Epithelial cell of esophagus (primary cell): Measurements from ENCODE around the gene TMEM164.

ENCODE experiments used
- DNase-seq: peaks from one replicate; pipeline ENCODE4 v3.0.0; 2010; ENCODE audit warnings: low read depth
- H3K4me3 ChIP-seq: 2 replicates; pipeline ENCODE4 v1.5.1; 2011; ENCODE audit warnings: mild to moderate bottlenecking, low read length, control low read depth
- CTCF ChIP-seq: IDR thresholded peaks from 2 replicates; pipeline ENCODE4 v1.5.1; 2011; ENCODE audit warnings: low read depth, mild to moderate bottlenecking, low read length, control low read depth, inconsistent platforms; ENCODE audit not compliant: insufficient read depth; ENCODE audit errors: missing control alignments

Gene TMEM164

GRCh38 chrX:110180176-110180927 is 177.4 kb downstream of the TMEM164 start:
- TF ChIP-seq CTCF, result no peak
- no peak overlapping the region for H3K4me3 ChIP-seq
- peak; percentile 82 for DNase-seq

DNA sequence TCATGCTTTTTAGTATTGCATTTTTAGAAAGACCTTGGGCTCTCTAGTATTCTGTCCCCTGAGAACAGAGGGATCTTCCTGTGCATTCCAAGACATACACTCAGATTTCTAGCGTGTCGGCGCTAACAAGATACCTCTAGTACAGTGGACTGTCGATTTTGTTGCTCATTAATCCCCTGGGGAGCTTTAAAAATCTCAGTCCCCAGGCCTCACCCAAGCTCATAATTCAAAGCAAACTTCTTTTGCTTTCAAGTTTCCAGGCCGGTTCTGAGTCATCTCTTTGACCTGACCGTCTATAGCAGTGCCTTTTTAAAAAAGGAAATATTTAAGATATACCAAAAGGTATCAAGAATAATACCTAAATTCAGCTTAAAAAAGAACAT is 178.0 kb downstream of the TMEM164 start:
- no peak for TF ChIP-seq CTCF
- no peak overlapping the region for H3K4me3 ChIP-seq
- peak; percentile 51 for DNase-seq

- DNase-seq, result peak; percentile 48
- no peak for TF ChIP-seq CTCF
Measured at GRCh38 chrX:110181459-110182137, 178.7 kb downstream of the TMEM164 start.

GRCh38 chrX:110182362-110182761 is 179.4 kb downstream of the TMEM164 start:
- H3K4me3 ChIP-seq, result no peak overlapping the region
- DNase-seq, result peak; percentile 65
- no peak for TF ChIP-seq CTCF

More at GRCh38 chrX:110181459-110182137, 178.7 kb downstream of the TMEM164 start:
- H3K4me3 ChIP-seq, result no peak overlapping the region

- no peak for TF ChIP-seq CTCF
- no peak for DNase-seq
Measured at GRCh38 chrX:110182865-110183264, 180.0 kb downstream of the TMEM164 start.

DNA sequence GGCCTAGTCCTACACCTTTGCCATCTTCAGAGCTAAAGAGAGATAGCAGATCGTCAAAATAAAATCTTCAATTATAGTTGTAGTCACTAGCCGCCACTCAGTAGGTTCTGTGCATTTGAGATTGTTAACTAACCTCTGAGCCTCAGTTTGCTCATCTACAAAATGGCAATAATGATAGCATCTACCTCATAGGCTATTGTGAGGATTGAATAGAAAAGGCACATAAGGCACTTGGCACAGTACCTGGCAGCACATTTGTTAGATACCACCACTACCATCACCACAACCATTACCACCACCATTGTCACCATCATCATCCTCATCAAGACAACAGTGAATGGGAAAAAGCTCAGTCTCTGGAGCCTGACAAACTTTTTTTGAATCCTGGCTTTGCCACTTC is 180.4 kb downstream of the TMEM164 start:
- no peak overlapping the region for H3K4me3 ChIP-seq
- TF ChIP-seq CTCF, result no peak
- no peak for DNase-seq

More at GRCh38 chrX:110182865-110183264, 180.0 kb downstream of the TMEM164 start:
- H3K4me3 ChIP-seq, result no peak overlapping the region
